Fibroblast of upper back skin (primary cell): ENCODE data around the gene PIK3R1.
"Not testable (repeated sequence)": the region's sequence is repeated elsewhere in the genome, so short reads cannot be mapped to it uniquely, and the experiment has no call there.

Experiments
- DNase-seq: peaks from one replicate; pipeline ENCODE4 v3.0.0-alpha.2; 2013

The PIK3R1 gene

GRCh38 chr5:68194386-68194785 lies 21.2 kb upstream of the PIK3R1 start:
- DNase-seq, result no peak

- DNase-seq, result no peak
These were observed 20.4 kb upstream of the PIK3R1 start for GRCh38 chr5:68195137-68195536.

GRCh38 chr5:68196876-68197275 lies 18.7 kb upstream of the PIK3R1 start:
- no peak for DNase-seq

- DNase-seq, result no peak
These were observed 15.3 kb upstream of the PIK3R1 start for GRCh38 chr5:68200288-68200687.

- DNase-seq, result not testable (repeated sequence)
These were observed 4.9 kb upstream of the PIK3R1 start for GRCh38 chr5:68210654-68211053.

GRCh38 chr5:68214482-68215207 lies 911 bp upstream of the PIK3R1 start:
- no peak for DNase-seq

GRCh38 chr5:68215898-68216244 lies 315 bp downstream of the PIK3R1 start:
- DNase-seq, result no peak

GRCh38 chr5:68216245-68217046 lies 890 bp downstream of the PIK3R1 start:
- peak; percentile 16 for DNase-seq

- DNase-seq, result no peak
These were observed 1.4 kb downstream of the PIK3R1 start for GRCh38 chr5:68217047-68217355.

- no peak for DNase-seq
These were observed 2.0 kb downstream of the PIK3R1 start for GRCh38 chr5:68217528-68217927.

GRCh38 chr5:68219161-68219816 lies 3.7 kb downstream of the PIK3R1 start:
- DNase-seq, result no peak

GRCh38 chr5:68220260-68220659 lies 4.7 kb downstream of the PIK3R1 start:
- DNase-seq, result no peak

GRCh38 chr5:68220914-68221313 lies 5.4 kb downstream of the PIK3R1 start:
- no peak for DNase-seq

- no peak for DNase-seq
These were observed 5.9 kb downstream of the PIK3R1 start for GRCh38 chr5:68221488-68221887.

- DNase-seq, result no peak
These were observed 6.8 kb downstream of the PIK3R1 start for GRCh38 chr5:68222310-68222709.

- DNase-seq, result no peak
These were observed 7.3 kb downstream of the PIK3R1 start for GRCh38 chr5:68222824-68223354.

GRCh38 chr5:68223904-68224303 lies 8.3 kb downstream of the PIK3R1 start:
- DNase-seq, result no peak

- peak; percentile 73 for DNase-seq
These were observed 9.1 kb downstream of the PIK3R1 start for GRCh38 chr5:68224509-68225187.

GRCh38 chr5:68225188-68225910 lies 9.8 kb downstream of the PIK3R1 start:
- DNase-seq, result peak; percentile 95

GRCh38 chr5:68225911-68226545 lies 10.5 kb downstream of the PIK3R1 start:
- DNase-seq, result no peak

- no peak for DNase-seq
These were observed 11.1 kb downstream of the PIK3R1 start for GRCh38 chr5:68226546-68227073.
